B cell (primary cell): ENCODE data around the gene CRY2. TPM values are rescaled to one million over a fixed set of nuclear protein-coding genes. Genes with fewer than 3 reads are reported as not detected.
A peak's percentile ranks its signal among the peaks of the same experiment; 100 is the strongest.

Source experiments
- ATAC-seq: fragments of 200-7000 bp; cut with Tn5 transposase; one replicate; pipeline ENCODE4 v1.10.0; 2021; ENCODE audit warnings: low read depth, mild to moderate bottlenecking, moderate number of reproducible peaks, moderate library complexity
- CTCF ChIA-PET: fragments of 350-600 bp; sonication (Branson Sonifier 250); formaldehyde crosslinking; loops from one replicate; lab custom pipeline; 2021; ENCODE audit warnings: antibody characterized with exemption, inconsistent platforms; lab: Charles Lee
- POLR2A ChIA-PET: fragments of 350-600 bp; sonication (Branson Sonifier 250); formaldehyde crosslinking; loops from one replicate; lab custom pipeline; 2021; ENCODE audit warnings: antibody characterized with exemption; lab: Charles Lee
- DNase-seq: peaks from one replicate; pipeline ENCODE4 v3.0.0; 2013
- H2AFZ ChIP-seq: 2 replicates; pipeline ENCODE4 v1.6.1; 2012; ENCODE audit warnings: mild to moderate bottlenecking, low read depth, low read length; ENCODE audit not compliant: insufficient read depth, poor library complexity, severe bottlenecking
- H3K27ac ChIP-seq, 2 donors: 1 replicate in 1 of 2; 2 replicates in 1 of 2; pipeline ENCODE4 v1.5.1; 2012 to 2013; ENCODE audit warnings: low read length in 2 of 2, mild to moderate bottlenecking in 2 of 2, moderate library complexity in 1 of 2
- H3K27me3 ChIP-seq, 4 experiments: fragments of 200-600 bp in 1 of 4; sonication (generic) in 1 of 4; replicated peaks in 1 of 4; 1 replicate in 2 of 4; 2 replicates in 2 of 4; pipeline versions ENCODE4 v1.6.1 to v1.7.0; 2013 to 2016; ENCODE audit warnings: low read length in 3 of 4, mild to moderate bottlenecking in 2 of 4, mixed read lengths in 1 of 4, moderate library complexity in 1 of 4; ENCODE audit not compliant: insufficient read depth in 4 of 4, control insufficient read depth in 3 of 4; ENCODE audit errors: control extremely low read depth in 1 of 4
- H3K36me3 ChIP-seq, 2 experiments: replicated peaks in 1 of 2; 1 replicate in 1 of 2; 2 replicates in 1 of 2; pipeline versions ENCODE4 v1.6.1 to v1.7.1; 2013; ENCODE audit warnings: low read length in 1 of 2; ENCODE audit not compliant: insufficient read depth in 2 of 2, control insufficient read depth in 1 of 2; ENCODE audit errors: control extremely low read depth in 1 of 2, extremely low read depth in 1 of 2
- H3K4me1 ChIP-seq, 2 donors: fragments of 200-600 bp in 1 of 2; sonication (generic) in 1 of 2; 1 replicate in 1 of 2; 2 replicates in 1 of 2; pipeline versions ENCODE4 v1.5.1 to v1.6.1; 2013 to 2017; ENCODE audit warnings: low read length in 2 of 2; ENCODE audit not compliant: control insufficient read depth in 2 of 2, insufficient read depth in 2 of 2
- H3K4me2 ChIP-seq: replicated peaks from 2 replicates; pipeline ENCODE3; 2012; ENCODE audit warnings: mild to moderate bottlenecking, low read depth, low read length; ENCODE audit not compliant: poor library complexity, severe bottlenecking
- H3K4me3 ChIP-seq, 5 experiments: fragments of 200-600 bp in 1 of 5; sonication (generic) in 1 of 5; 1 replicate in 3 of 5; 2 replicates in 2 of 5; pipeline versions ENCODE4 v1.5.1 to v1.7.0; 2011 to 2016; ENCODE audit warnings: low read length in 4 of 5, mild to moderate bottlenecking in 4 of 5, low read depth in 2 of 5, control low read depth in 1 of 5, moderate library complexity in 1 of 5; ENCODE audit not compliant: insufficient read depth in 1 of 5; ENCODE audit errors: control extremely low read depth in 1 of 5, extremely low read depth in 1 of 5
- H3K79me2 ChIP-seq: fragments of 200-600 bp; sonication (generic); one replicate; pipeline ENCODE4 v1.6.0; 2016; ENCODE audit warnings: low read length; ENCODE audit not compliant: control insufficient read depth, insufficient read depth
- H3K9ac ChIP-seq: fragments of 200-600 bp; sonication (generic); 2 replicates; pipeline ENCODE4 v1.6.1; 2017; ENCODE audit warnings: mild to moderate bottlenecking, low read length, moderate library complexity
- H3K9me3 ChIP-seq, 3 donors: one replicate each; pipeline versions ENCODE4 v1.6.1 to v1.7.1; 2013; ENCODE audit warnings: low read length in 2 of 3; ENCODE audit not compliant: control insufficient read depth in 2 of 3, insufficient read depth in 1 of 3; ENCODE audit errors: control extremely low read depth in 1 of 3
- H4K20me1 ChIP-seq: 2 replicates; pipeline ENCODE4 v1.6.0; 2012; ENCODE audit warnings: mild to moderate bottlenecking, low read length; ENCODE audit not compliant: insufficient read depth, control insufficient read depth, poor library complexity, severe bottlenecking
- H3K27ac Mint-ChIP-seq: one replicate; pipeline ENCODE4 v1.8.0; 2021; ENCODE audit warnings: mixed read lengths
- H3K27me3 Mint-ChIP-seq: one replicate; pipeline ENCODE4 v1.8.0; 2021; ENCODE audit warnings: mixed read lengths
- H3K4me1 Mint-ChIP-seq: one replicate; pipeline ENCODE4 v1.8.0; 2021; ENCODE audit warnings: mixed read lengths
- H3K4me3 Mint-ChIP-seq: one replicate; pipeline ENCODE4 v1.8.0; 2021; ENCODE audit warnings: mixed read lengths
- H3K9me3 Mint-ChIP-seq: one replicate; pipeline ENCODE4 v1.8.0; 2022; ENCODE audit warnings: mixed read lengths; ENCODE audit not compliant: insufficient read depth
- EZH2 ChIP-seq: IDR thresholded peaks from 2 replicates; pipeline ENCODE4 v1.6.1; 2012; ENCODE audit warnings: borderline replicate concordance, low read depth, mild to moderate bottlenecking, moderate library complexity, low read length; ENCODE audit not compliant: insufficient read depth, poor library complexity, severe bottlenecking
- WGBS: methylation state at CpG from one replicate; pipeline ENCODE4 v1.1.5; 2013; ENCODE audit warnings: missing lambda C conversion rate; ENCODE audit not compliant: insufficient coverage; 5-methylcytosine and 5-hydroxymethylcytosine counted together
- intact Hi-C: fragments of 100-400 bp; cut with micrococcal nuclease; formaldehyde crosslinking; loops from one replicate; pipeline ENCODE4 v1.10.0; 2022
- polyA plus RNA-seq: library from polyadenylated mRNA; depleted of rRNA; stranded (reverse); fragments of >200 nt; gene quantifications from 2 replicates; pipeline ENCODE4 v1.2.3, GENCODE V29; 2012
- total RNA-seq, 2 donors: library from RNA; stranded (reverse); fragments of 120-200 nt in 1 of 2; gene quantifications; 1 replicate in 1 of 2; 2 replicates in 1 of 2; pipeline versions ENCODE4 v1.2.3 to v1.2.4, GENCODE V29; 2013 to 2022
- TF ChIP-seq, protein P1 (sequence below): fragments of 200-600 bp; IDR thresholded peaks from one replicate; pipeline ENCODE4 v1.8.0; 2022; ENCODE audit warnings: antibody characterized with exemption, mild to moderate bottlenecking

CRY2 gene
- total and polyA plus RNA-seq, 2 donors (not counting 1 experiment from before 2014, with no cell fraction given): 20.4 to 65.1 TPM

DNA sequence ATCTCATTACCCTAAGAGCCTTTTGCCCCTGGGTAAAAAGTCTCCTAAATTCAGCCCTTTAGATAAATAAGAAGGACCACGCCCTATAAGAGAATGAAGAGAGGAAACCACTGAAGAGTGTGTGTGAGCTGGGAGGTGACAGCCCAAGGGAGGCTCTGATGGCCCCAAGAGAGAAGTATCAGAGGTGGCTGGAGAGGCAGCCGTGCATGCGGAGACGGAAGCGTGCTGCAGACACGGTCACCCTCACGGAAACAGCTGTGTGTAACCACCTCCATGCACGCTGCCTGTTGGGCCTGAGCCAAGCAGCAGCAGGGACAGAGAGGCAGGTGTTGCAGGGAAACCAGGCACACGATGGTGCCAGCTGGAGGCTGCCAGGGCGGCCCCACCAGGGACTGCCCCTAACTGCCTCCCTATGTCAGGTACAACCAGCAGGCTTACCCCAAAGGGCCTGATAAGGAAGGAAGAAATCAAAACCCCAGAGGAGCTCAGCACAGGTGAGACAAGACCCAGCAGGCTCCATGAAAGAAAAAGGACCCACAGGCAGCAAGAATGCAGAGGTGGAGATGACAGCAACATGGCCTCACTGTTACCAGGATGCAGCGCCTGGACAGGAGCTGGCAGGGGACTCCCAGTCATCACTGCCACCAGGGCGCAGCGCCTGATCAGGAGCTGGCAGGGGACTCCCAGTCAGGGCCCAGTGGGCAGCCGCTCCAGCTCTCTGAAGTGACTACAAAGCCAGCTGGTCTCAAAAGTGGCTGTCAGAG is 82.9 kb downstream of the CRY2 start:
- intact Hi-C loops: loop anchor here (1.0 to 10.0 kb wide), 8 partner anchors 8 to 1625 kb away; partner anchors contain the start of genes CELF1, CRY2 and SLC35C1
- Histone ChIP-seq H3K79me2 (peaks cover 95% of the 10 kb centered on the region), H3K4me1 (peaks cover 65 to 84% of the 10 kb centered on the region in 2 donors), H3K9me3 (no peaks in the 10 kb centered on the region), H3K36me3 (peaks cover 0 to 38% of the 10 kb centered on the region in 2 experiments), H3K9ac (peak overlapping the region; percentile 82), H3K4me3 (peak overlapping the region; percentile 26 to 95 (median 79)), H3K27ac (peak overlapping the region; percentile 92 to 93), H3K27me3 (no peaks in the 10 kb centered on the region), H3K4me2 (peak overlapping the region; percentile 91), H2AFZ (no peak overlapping the region), H4K20me1 (peaks cover 37% of the 10 kb centered on the region)
- Mint-ChIP-seq H3K27me3 (no peaks in the 10 kb centered on the region), H3K4me1 (peaks cover 93% of the 10 kb centered on the region), H3K9me3 (no peaks in the 10 kb centered on the region), H3K4me3 (peak overlapping the region; percentile 95), H3K27ac (peak overlapping the region; percentile 92)
- ChIA-PET POLR2A (interaction anchor here (0.6 to 10.9 kb wide), 11 partner anchors 9 to 1917 kb away, joined by 3 to 162 read pairs (median 4); partner anchors contain the start of genes CRY2, LARGE2, PEX16 and SLC35C1), CTCF (interaction anchor here (0.8 to 11.4 kb wide), 11 partner anchors 9 to 159 kb away, joined by 3 to 98 read pairs (median 6); partner anchors contain the start of genes LARGE2 and PEX16)
- peak; percentile 94 for DNase-seq
- ATAC-seq: peak; percentile 77
- TF ChIP-seq, protein P1, sequence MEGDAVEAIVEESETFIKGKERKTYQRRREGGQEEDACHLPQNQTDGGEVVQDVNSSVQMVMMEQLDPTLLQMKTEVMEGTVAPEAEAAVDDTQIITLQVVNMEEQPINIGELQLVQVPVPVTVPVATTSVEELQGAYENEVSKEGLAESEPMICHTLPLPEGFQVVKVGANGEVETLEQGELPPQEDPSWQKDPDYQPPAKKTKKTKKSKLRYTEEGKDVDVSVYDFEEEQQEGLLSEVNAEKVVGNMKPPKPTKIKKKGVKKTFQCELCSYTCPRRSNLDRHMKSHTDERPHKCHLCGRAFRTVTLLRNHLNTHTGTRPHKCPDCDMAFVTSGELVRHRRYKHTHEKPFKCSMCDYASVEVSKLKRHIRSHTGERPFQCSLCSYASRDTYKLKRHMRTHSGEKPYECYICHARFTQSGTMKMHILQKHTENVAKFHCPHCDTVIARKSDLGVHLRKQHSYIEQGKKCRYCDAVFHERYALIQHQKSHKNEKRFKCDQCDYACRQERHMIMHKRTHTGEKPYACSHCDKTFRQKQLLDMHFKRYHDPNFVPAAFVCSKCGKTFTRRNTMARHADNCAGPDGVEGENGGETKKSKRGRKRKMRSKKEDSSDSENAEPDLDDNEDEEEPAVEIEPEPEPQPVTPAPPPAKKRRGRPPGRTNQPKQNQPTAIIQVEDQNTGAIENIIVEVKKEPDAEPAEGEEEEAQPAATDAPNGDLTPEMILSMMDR: no peak
- no peak for TF ChIP-seq EZH2
- 3% methylated on average over 13 of the region's 14 CpGs for WGBS
